GM12878 (cell line): ENCODE data around the gene METTL13.

Experiments
- MTA3 ChIP-seq: IDR thresholded peaks from 2 replicates; pipeline ENCODE4 v1.6.1; 2012; ENCODE audit warnings: low read length, inconsistent platforms, borderline replicate concordance
- POLR2A ChIP-seq: IDR thresholded peaks from 2 replicates; pipeline ENCODE4 v1.6.1; 2011; ENCODE audit warnings: low read depth, mild to moderate bottlenecking, low read length
- TAF1 ChIP-seq: IDR thresholded peaks from 2 replicates; pipeline ENCODE4 v1.6.1; 2011; ENCODE audit warnings: mild to moderate bottlenecking, low read depth, low read length, borderline replicate concordance
- TCF7 ChIP-seq: IDR thresholded peaks from 2 replicates; pipeline ENCODE4 v1.6.1; 2014; ENCODE audit warnings: antibody characterized with exemption, borderline replicate concordance

GRCh38 chr1:171740987-171741871 is 40.2 kb upstream of the METTL13 start:
- 0 out of 2 replicates have a peak, but pooled peaks have one; percentile 4 for TF ChIP-seq TAF1
- TF ChIP-seq MTA3 = peak; percentile 25; the same call in 1 of the 2 replicates
- no peak for TF ChIP-seq TCF7
- TF ChIP-seq POLR2A = no peak
